ENCODE results near the gene SFT2D2. TPM values are rescaled to one million over a fixed set of nuclear protein-coding genes. Genes with fewer than 3 reads are reported as not detected.
A peak's percentile ranks its signal among the peaks of the same experiment; 100 is the strongest.
"Not testable (repeated sequence)": the region's sequence is repeated elsewhere in the genome, so short reads cannot be mapped to it uniquely, and the experiment has no call there.

Gene SFT2D2
- total RNA-seq (2021; fragmentation: NEBNext Ultra II Directional; extraction: Animal tissue kit (Norgen Biotek cat#: 25700)) = 10 to 100 TPM; 54.7 to 62.2 (median 57.8) TPM
- long read RNA-seq, full-length matches to known transcripts = 5 of 20 reads
- long read RNA-seq, partial matches to known transcripts = 0 of 20 reads
- long read RNA-seq, other reads (novel, unspliced or antisense) = 15 of 20 reads

DNA sequence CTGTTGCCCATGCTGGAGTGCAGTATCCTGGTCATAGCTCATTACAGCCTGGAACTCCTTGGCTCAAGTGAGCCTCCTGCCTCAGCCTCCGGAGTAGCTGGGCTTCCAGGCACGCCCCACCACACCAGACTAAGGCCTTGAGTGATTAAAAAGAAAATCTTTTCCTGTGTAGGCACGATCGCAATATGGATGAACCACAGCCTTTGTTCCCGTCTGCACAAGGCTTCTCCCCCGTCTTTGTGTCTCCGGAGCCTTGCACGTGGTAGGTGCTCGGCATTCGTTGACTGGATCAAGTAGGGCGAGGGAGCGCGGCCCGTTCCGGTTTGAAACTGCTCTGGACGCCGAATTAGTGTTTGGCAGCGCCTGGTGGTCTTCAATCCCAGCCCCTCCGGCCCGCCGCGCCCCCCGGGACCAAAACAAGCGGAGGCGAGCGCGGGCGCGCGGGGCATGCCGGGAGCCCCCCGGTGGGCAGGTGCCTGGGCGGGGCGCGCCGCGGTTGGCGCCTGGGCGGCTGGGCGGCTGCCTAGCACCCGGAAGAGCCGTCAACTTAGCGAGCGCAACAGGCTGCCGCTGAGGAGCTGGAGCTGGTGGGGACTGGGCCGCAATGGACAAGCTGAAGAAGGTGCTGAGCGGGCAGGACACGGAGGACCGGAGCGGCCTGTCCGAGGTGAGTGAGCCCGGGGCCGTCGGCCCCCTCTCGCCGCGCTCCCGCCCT, at the start of gene SFT2D2:
Gene SFT2D2, plus strand, starts transcription at position 529 of the 715 bp plus-strand sequence. Its CDS starts 76 bp downstream, at position 605.
- TF ChIP-seq, protein P1, sequence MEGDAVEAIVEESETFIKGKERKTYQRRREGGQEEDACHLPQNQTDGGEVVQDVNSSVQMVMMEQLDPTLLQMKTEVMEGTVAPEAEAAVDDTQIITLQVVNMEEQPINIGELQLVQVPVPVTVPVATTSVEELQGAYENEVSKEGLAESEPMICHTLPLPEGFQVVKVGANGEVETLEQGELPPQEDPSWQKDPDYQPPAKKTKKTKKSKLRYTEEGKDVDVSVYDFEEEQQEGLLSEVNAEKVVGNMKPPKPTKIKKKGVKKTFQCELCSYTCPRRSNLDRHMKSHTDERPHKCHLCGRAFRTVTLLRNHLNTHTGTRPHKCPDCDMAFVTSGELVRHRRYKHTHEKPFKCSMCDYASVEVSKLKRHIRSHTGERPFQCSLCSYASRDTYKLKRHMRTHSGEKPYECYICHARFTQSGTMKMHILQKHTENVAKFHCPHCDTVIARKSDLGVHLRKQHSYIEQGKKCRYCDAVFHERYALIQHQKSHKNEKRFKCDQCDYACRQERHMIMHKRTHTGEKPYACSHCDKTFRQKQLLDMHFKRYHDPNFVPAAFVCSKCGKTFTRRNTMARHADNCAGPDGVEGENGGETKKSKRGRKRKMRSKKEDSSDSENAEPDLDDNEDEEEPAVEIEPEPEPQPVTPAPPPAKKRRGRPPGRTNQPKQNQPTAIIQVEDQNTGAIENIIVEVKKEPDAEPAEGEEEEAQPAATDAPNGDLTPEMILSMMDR (IDR thresholded peaks at IDR 0.05) = no peak
- peak within 1 kb of the TSS; percentile 93 for H3K4me3 Mint-ChIP-seq
- peak; percentile 39 for DNase-seq
- H3K27ac Mint-ChIP-seq = peak within 1 kb of the TSS; percentile 87
- peaks cover 12% of the 10 kb centered on the region for H3K27me3 Mint-ChIP-seq (ENCODE audit: insufficient read depth)
- H3K4me1 Mint-ChIP-seq (ENCODE audit: low read depth) = peaks cover 56% of the 10 kb centered on the region
- H3K36me3 Mint-ChIP-seq (ENCODE audit: low read depth) = peaks cover 25% of the 10 kb centered on the region
- peaks cover 13% of the 10 kb centered on the region for H3K9me3 Mint-ChIP-seq

DNA sequence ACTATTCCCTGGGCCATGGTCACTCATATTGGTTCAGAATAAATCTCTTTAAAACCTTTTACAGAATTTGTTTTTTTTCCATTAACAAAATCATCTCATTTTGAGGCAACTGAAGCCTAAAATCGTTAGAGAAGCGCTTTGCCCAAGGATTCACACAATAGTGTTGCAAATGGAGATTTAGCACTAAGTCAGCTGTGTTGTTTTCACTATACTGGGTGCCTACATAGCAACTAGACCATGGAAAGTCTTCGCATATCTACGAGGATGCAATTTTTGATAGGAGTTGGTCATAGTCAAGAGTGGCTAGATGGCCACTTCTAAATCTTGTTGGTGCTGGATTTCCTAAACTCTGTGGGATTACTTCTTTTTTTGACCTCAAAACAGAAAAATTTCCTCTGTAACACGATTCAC, 47.6 kb upstream of the SFT2D2 start:
- H3K27ac Mint-ChIP-seq = no peak overlapping the region
- no peak for DNase-seq
- no peaks in the 10 kb centered on the region for H3K36me3 Mint-ChIP-seq (ENCODE audit: low read depth)
- H3K9me3 Mint-ChIP-seq = no peaks in the 10 kb centered on the region
- no peaks in the 10 kb centered on the region for H3K4me1 Mint-ChIP-seq (ENCODE audit: low read depth)
- TF ChIP-seq, protein P1 (IDR thresholded peaks at IDR 0.05) = no peak
- H3K27me3 Mint-ChIP-seq (ENCODE audit: insufficient read depth) = no peaks in the 10 kb centered on the region; the same call in 1 of the 2 replicates
- H3K4me3 Mint-ChIP-seq = no peak overlapping the region

DNA sequence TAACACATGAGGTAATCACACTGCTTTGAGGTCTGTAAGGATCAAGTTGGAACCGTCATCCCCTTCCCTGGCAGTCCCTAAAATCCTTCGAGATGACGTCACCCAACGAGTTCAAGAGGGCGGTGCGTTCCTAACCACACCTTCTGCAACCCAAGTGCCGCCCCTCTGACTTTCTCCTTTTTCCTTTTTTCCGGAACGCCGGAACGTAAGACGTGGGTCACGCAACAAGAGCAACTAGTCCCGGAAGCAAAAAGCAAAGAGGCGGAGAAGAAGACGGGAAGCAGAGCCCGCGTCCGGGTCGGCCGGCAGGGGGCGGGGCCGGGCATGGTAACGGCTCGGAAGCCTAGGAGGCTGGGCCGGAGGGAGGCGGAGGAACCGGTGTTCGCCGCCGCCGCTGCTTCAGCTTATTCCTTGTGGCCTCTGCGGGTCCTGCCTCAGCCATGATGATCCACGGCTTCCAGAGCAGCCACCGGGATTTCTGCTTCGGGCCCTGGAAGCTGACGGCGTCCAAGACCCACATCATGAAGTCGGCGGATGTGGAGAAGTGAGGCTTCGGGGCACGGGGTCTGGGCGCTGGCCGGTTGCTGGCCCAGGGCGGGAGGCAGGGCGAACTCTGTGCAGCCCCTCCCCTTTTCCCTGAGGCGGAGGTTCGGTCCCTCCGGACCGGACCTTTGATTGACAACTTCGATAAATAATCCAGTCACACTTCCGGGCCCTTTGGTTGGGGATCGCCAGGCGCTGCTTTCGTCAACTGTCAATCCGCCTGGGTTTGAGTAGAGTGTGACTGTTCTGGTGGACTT, 47.0 kb upstream of the SFT2D2 start, which contains the start of gene TIPRL:
Gene TIPRL, plus strand, starts transcription at position 325 of the 800 bp plus-strand sequence. Its CDS starts 116 bp downstream, at position 441.
- TF ChIP-seq, protein P1 (IDR thresholded peaks at IDR 0.05) = peak; percentile 91
- Mint-ChIP-seq H3K9me3 (no peaks in the 10 kb centered on the region), H3K36me3 (ENCODE audit: low read depth) (no peaks in the 10 kb centered on the region), H3K27ac (no peak within 1 kb of the TSS), H3K27me3 (ENCODE audit: insufficient read depth) (no peaks in the 10 kb centered on the region), H3K4me3 (no peak within 1 kb of the TSS), H3K4me1 (ENCODE audit: low read depth) (no peaks in the 10 kb centered on the region)
- peak; percentile 99 for DNase-seq

DNA sequence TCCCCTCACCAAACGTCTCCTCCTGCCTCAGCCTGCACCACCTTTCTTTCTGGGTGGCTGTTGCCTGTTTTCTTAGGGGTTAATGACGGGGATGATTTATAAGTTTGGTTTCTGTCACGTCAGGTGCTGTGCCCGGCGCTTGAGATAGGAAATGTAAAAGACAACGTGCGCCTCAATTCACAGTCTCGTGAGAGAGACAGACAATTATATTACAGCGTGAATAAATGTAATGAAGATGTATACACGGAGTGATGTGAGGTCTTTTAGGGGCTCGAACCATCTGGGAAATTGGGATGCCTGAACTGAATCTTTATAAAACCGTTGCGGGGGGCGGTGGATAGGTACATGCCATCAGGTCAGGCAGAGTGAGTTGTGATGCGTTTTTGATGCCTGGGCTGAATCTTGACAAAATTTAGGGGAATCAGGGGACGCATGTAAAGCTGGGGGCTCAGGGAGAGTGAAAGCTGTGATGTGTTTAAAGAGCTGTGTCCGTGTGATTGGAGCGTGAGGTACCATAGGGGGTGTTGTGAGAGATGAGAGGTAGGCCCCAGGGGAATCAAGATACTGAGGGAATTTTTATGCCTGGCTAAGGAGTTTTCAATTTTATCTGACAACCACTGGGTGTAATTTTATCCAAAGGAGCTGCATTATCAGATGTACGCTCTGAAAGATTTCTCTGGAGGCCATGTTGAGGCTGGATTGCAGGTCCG, 46.2 kb upstream of the SFT2D2 start:
- no peaks in the 10 kb centered on the region for H3K36me3 Mint-ChIP-seq (ENCODE audit: low read depth)
- H3K4me1 Mint-ChIP-seq (ENCODE audit: low read depth) = no peaks in the 10 kb centered on the region
- H3K27me3 Mint-ChIP-seq (ENCODE audit: insufficient read depth) = no peaks in the 10 kb centered on the region
- no peak overlapping the region for H3K4me3 Mint-ChIP-seq
- no peak overlapping the region for H3K27ac Mint-ChIP-seq
- H3K9me3 Mint-ChIP-seq = no peaks in the 10 kb centered on the region
- TF ChIP-seq, protein P1 (IDR thresholded peaks at IDR 0.05) = 0 out of 2 replicates have a peak, but pooled peaks have one; percentile 14
- peak; percentile 13 for DNase-seq

DNA sequence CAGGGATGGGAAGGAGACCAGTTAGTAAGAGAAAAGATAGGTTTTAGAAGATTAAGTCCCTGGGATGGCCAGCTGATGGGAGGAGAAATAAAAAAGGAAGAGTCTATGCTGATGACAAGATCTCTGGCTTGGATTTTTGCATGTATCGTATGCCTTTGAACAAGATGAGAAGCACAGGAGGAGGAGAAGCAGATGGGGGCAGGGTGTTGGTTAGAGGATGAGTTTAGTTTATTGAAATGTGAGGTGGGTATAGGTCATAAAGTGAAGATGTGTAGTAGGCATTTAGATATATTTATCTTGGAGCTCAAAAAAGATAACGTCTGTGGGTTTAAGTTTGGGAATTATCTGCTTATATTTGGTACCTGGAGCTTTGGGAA, 45.7 kb upstream of the SFT2D2 start:
- Mint-ChIP-seq H3K4me1 (ENCODE audit: low read depth) (no peaks in the 10 kb centered on the region), H3K4me3 (no peak overlapping the region), H3K9me3 (no peaks in the 10 kb centered on the region), H3K27ac (no peak overlapping the region), H3K36me3 (ENCODE audit: low read depth) (no peaks in the 10 kb centered on the region), H3K27me3 (ENCODE audit: insufficient read depth) (no peaks in the 10 kb centered on the region)
- TF ChIP-seq, protein P1 (IDR thresholded peaks at IDR 0.05) = no peak
- DNase-seq = peak; percentile 6

DNA sequence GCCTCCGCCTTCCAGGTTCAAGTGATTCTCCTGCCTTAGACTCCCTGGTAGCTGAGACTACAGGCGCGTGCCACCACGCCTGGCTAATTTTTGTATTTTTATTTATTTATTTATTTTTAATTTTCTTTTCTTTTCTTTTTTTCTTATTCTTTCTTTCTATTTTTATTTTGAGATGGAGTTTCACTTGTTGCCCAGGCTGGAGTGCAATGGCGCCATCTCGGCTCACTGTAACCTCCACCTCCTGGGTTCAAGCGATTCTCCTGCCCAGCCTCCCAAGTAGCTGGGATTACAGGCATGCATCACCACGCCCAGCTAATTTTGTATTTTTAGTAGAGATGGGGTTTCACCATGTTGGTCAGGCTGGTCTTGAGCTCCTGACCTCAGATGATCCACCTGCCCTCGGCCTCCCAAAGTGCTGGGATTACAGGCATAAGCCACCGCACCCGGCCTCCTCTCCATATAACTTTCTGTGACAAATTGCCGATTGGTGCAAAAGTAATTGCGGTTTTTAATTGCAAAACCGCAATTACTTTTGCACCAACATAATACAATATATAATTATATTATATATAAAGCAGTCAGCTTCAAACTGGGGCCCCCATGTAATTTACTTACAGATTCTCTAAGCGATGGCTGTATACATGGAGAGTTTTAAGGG, 44.6 kb upstream of the SFT2D2 start:
- H3K4me3 Mint-ChIP-seq = peak overlapping the region; percentile 45; the same call in 1 of the 2 replicates

More for the DNA sequence above, 44.6 kb upstream of the SFT2D2 start:
- H3K4me1 Mint-ChIP-seq (ENCODE audit: low read depth); H3K27ac Mint-ChIP-seq; H3K9me3 Mint-ChIP-seq; DNase-seq; H3K36me3 Mint-ChIP-seq (ENCODE audit: low read depth); H3K27me3 Mint-ChIP-seq (ENCODE audit: insufficient read depth): not testable (repeated sequence)

Measured in HFFc6 (cell line).